Measurements from ENCODE around the gene AFDN.

- TF ChIP-seq GATA3 (IDR thresholded peaks at IDR 0.05; ENCODE audit: low read depth, low read length) (no peak), GATA2 (IDR thresholded peaks at IDR 0.05; ENCODE audit: low read depth, low read length) (no peak)
Measured at GRCh38 chr6:168004023-168004422, 177.3 kb downstream of the AFDN start.

Data from SH-SY5Y (cell line).